NT2/D1 (cell line): ENCODE measurements around the gene SYT6.

Experiments used
- DNase-seq: peaks from one replicate; pipeline ENCODE4 v3.0.0-alpha.2; 2011; ENCODE audit warnings: low read depth, low spot score
- H3K27me3 ChIP-seq: 2 replicates; pipeline ENCODE4 v1.6.0; 2011; ENCODE audit warnings: mild to moderate bottlenecking; ENCODE audit not compliant: insufficient read length, insufficient read depth
- H3K36me3 ChIP-seq: 2 replicates; pipeline ENCODE4 v1.6.1; 2011; ENCODE audit warnings: mild to moderate bottlenecking, low read length, mixed read lengths; ENCODE audit not compliant: insufficient read depth, insufficient read length
- H3K4me1 ChIP-seq: 2 replicates; pipeline ENCODE4 v1.5.1; 2011; ENCODE audit not compliant: insufficient read depth, insufficient read length
- H3K4me3 ChIP-seq: 2 replicates; pipeline ENCODE4 v1.5.1; 2011; ENCODE audit warnings: low read depth; ENCODE audit not compliant: insufficient read length
- H3K9ac ChIP-seq: 2 replicates; pipeline ENCODE4 v1.6.0; 2011; ENCODE audit warnings: low read depth; ENCODE audit not compliant: insufficient read length
- H3K9me3 ChIP-seq: 2 replicates; pipeline ENCODE4 v1.5.1; 2011; ENCODE audit warnings: mild to moderate bottlenecking, low read length; ENCODE audit not compliant: insufficient read depth
- SUZ12 ChIP-seq: IDR thresholded peaks from 2 replicates; pipeline ENCODE4 v1.6.1; 2011; ENCODE audit not compliant: insufficient read length, insufficient read depth; ENCODE audit errors: extremely low read depth
- YY1 ChIP-seq: IDR thresholded peaks from 2 replicates; pipeline ENCODE4 v1.6.1; 2011; ENCODE audit not compliant: insufficient read length, insufficient read depth
- ZNF274 ChIP-seq: IDR thresholded peaks from 2 replicates; pipeline ENCODE4 v1.6.1; 2011; ENCODE audit warnings: mild to moderate bottlenecking, low read depth, low read length

Gene SYT6

DNA sequence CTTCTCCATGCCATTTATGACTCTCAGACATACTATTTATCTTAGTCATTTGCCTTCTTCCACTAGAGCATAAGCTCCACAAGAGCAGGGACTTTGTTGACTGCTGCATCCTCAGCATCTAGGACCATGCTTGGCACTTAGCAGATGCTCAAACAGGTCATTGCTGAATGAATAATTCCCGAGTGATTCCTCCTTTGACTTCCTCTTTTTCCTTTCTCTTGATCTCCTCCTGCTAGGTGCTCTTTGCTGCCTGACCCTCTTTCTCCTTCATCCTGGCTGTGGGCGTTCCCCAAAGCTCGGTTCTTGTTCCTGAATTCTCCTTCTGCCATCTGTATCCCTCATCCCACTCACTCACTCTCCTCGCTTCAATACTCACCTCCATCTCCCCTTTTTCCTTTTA, 23.5 kb downstream of the SYT6 start:
- Histone ChIP-seq H3K4me3 (no peak overlapping the region), H3K9me3 (no peaks in the 10 kb centered on the region), H3K36me3 (peaks cover 24% of the 10 kb centered on the region), H3K27me3 (no peaks in the 10 kb centered on the region), H3K4me1 (peaks cover 11% of the 10 kb centered on the region), H3K9ac (no peak overlapping the region)
- DNase-seq = no peak
- TF ChIP-seq YY1 = no peak
- TF ChIP-seq ZNF274 = no peak
- no peak for TF ChIP-seq SUZ12

GRCh38 chr1:114128293-114128692, 25.4 kb downstream of the SYT6 start:
- Histone ChIP-seq H3K4me3 (no peak overlapping the region), H3K27me3 (no peaks in the 10 kb centered on the region), H3K9ac (no peak overlapping the region), H3K4me1 (peaks cover 9% of the 10 kb centered on the region), H3K36me3 (peaks cover 15% of the 10 kb centered on the region), H3K9me3 (no peaks in the 10 kb centered on the region)
- TF ChIP-seq YY1 = no peak
- no peak for TF ChIP-seq ZNF274
- no peak for TF ChIP-seq SUZ12
- DNase-seq = no peak

DNA sequence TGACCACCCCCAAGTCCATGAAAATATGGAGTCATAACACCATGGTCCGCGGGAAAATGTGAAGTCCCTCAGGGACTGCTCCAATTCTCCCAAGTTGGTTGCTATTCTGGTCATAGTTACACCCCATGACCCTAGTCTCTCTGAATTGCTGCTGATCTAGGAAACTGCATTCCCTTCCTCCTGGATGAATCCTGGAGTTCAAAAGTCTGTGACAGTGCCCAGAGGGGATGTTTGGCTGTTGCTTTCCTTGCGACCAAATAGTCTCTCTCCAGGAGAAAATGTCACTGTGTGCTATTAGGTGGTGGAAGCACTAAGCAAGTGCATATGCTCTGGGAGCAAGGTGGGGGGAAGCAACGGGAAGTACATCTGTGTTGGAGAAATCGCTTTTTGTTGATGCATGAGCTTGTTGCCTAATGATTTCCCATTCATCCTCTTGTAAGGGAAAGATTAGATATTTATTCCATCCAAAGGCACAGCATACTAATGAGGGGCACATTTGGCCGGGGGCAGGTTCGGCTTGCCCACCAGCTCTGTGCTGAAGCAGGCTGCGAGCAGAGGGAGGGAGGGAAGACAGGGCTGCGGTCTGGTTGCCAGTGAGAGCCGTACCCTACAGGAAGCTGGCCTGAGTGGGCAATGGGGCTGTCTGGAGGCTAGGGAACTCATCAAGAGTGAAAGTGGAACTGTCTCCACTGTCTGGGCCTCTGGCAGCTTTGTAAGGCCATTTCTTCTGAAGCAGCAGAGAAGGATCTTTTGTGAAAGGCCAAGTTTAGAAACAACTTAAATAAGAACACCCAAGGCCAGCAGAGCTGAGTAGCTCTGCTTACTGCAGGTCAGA, 27.2 kb downstream of the SYT6 start:
- peaks cover 20% of the 10 kb centered on the region for H3K36me3 ChIP-seq
- no peaks in the 10 kb centered on the region for H3K9me3 ChIP-seq
- H3K9ac ChIP-seq = no peak overlapping the region
- H3K4me1 ChIP-seq = peaks cover 15% of the 10 kb centered on the region
- no peak for TF ChIP-seq SUZ12
- TF ChIP-seq YY1 = no peak
- TF ChIP-seq ZNF274 = no peak
- H3K27me3 ChIP-seq = no peaks in the 10 kb centered on the region
- DNase-seq = no peak
- no peak overlapping the region for H3K4me3 ChIP-seq

GRCh38 chr1:114124644-114125043, 29.0 kb downstream of the SYT6 start:
- Histone ChIP-seq H3K36me3 (peaks cover 12% of the 10 kb centered on the region), H3K27me3 (no peaks in the 10 kb centered on the region), H3K9ac (no peak overlapping the region), H3K4me1 (peaks cover 15% of the 10 kb centered on the region), H3K4me3 (no peak overlapping the region), H3K9me3 (no peaks in the 10 kb centered on the region)
- no peak for DNase-seq
- TF ChIP-seq ZNF274 (no peak), SUZ12 (no peak), YY1 (no peak)

DNA sequence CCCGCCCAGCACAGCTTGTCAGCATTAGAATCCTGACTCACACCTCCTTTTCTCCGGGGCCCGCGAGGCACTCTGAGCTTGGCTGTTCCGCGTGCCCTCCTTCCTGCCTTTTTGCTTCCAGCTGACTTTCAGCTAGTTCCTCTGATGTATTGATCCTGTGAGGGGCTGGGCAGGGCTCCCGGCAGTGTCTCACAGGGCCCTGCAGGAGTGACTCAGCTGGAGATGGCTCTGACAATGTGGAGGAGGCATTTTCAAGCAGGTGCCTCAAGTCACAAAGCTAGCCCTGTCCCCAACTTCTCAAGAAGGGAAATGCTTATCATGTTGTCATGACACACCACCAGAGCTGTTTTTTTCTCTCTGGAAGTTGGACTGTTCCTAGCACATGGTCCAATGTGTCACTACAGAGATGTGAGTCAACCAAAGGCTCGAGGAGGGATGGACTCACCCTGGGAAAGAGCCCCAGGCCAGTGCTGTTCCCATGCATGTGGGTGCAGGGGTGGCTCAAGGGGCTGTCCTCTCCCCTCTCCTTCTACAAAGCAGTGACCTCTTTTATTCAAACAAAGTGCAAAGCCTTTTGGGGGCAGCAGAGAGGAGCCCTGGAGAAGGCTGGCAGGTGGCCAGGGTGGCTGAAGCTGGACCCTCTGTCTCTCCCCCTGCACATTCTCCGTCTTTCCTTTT, 30.6 kb downstream of the SYT6 start:
- H3K4me1 ChIP-seq = peaks cover 26% of the 10 kb centered on the region
- no peak overlapping the region for H3K4me3 ChIP-seq
- no peak for DNase-seq
- TF ChIP-seq SUZ12 (no peak), ZNF274 (no peak), YY1 (no peak)
- no peaks in the 10 kb centered on the region for H3K27me3 ChIP-seq
- no peak overlapping the region for H3K9ac ChIP-seq
- H3K36me3 ChIP-seq = peaks cover 4% of the 10 kb centered on the region
- no peaks in the 10 kb centered on the region for H3K9me3 ChIP-seq

DNA sequence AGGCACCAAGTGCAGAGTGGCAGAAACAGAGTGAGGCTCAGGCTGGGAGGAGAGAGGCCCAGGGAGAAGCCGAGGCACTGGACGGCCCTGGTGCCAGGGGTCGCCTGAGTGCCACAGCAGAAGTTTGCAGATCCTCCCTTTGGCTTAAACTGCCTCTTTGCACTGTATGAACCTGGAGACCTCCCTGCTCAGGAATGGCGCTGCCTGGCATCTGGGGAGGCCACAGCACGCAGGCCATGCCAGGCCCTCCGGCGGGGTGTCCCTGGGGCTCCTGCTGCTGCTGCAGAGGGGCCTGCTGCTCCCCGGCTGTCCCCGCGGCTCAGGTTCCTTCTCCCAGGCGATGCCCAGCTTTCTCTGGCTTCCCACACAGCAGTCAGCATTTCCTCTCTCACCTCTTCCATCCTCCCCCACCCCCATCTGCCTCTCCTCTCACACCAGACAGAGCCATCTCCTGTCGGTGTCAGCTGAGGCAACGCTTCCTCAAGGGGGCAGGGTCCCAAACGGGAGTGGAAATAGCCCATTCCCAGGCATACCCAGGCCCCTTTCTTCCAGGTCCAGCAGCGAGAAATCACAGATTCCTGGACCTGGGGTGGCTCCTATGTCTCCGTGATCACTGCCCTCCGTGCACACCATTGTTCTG, 35.2 kb downstream of the SYT6 start:
- DNase-seq = peak; percentile 35
- Histone ChIP-seq H3K9me3 (no peaks in the 10 kb centered on the region), H3K4me3 (no peak overlapping the region), H3K27me3 (no peaks in the 10 kb centered on the region), H3K4me1 (peaks cover 36% of the 10 kb centered on the region), H3K36me3 (peaks cover 4% of the 10 kb centered on the region), H3K9ac (peak overlapping the region; percentile 12)
- TF ChIP-seq ZNF274 (no peak), SUZ12 (no peak), YY1 (no peak)

- peaks cover 35% of the 10 kb centered on the region for H3K4me1 ChIP-seq
- no peaks in the 10 kb centered on the region for H3K27me3 ChIP-seq
- DNase-seq = no peak
- no peak overlapping the region for H3K9ac ChIP-seq
- H3K9me3 ChIP-seq = no peaks in the 10 kb centered on the region
- TF ChIP-seq YY1 = no peak
- no peak for TF ChIP-seq SUZ12
- no peak for TF ChIP-seq ZNF274
- H3K4me3 ChIP-seq = no peak overlapping the region
- peaks cover 4% of the 10 kb centered on the region for H3K36me3 ChIP-seq
These were observed 36.0 kb downstream of the SYT6 start for GRCh38 chr1:114117654-114118053.
